CD4-positive, alpha-beta T cell (primary cell): ENCODE measurements around the gene LMAN2. TPM values are rescaled to one million over a fixed set of nuclear protein-coding genes. Genes with fewer than 3 reads are reported as not detected.

Source experiments
- ATAC-seq: fragments of 200-7000 bp; cut with Tn5 transposase; one replicate; pipeline ENCODE4 v1.10.0; 2022; ENCODE audit warnings: mild to moderate bottlenecking; ENCODE audit not compliant: poor library complexity
- CTCF ChIA-PET: fragments of 350-600 bp; sonication (Branson Sonifier 250); formaldehyde crosslinking; loops from one replicate; lab custom pipeline; 2021; ENCODE audit warnings: antibody characterized with exemption, inconsistent platforms; lab: Charles Lee
- POLR2A ChIA-PET: fragments of 350-600 bp; sonication (Branson Sonifier 250); formaldehyde crosslinking; loops from one replicate; lab custom pipeline; 2021; ENCODE audit warnings: antibody characterized with exemption, inconsistent platforms; lab: Charles Lee
- DNase-seq, 14 experiments: peaks; one replicate each; pipeline ENCODE4 v3.0.0-alpha.2; 2013 to 2020; ENCODE audit warnings: mixed read lengths in 2 of 14
- H3K27ac ChIP-seq, 2 donors: one replicate each; pipeline versions ENCODE4 v1.5.1 to v1.7.0; 2013; ENCODE audit warnings: low read length in 2 of 2, low read depth in 1 of 2, mild to moderate bottlenecking in 1 of 2
- H3K27me3 ChIP-seq, 2 experiments: 1 replicate in 1 of 2; 2 replicates in 1 of 2; pipeline versions ENCODE4 v1.6.1 to v1.7.0; 2013; ENCODE audit warnings: low read length in 2 of 2, control low read depth in 1 of 2, mild to moderate bottlenecking in 1 of 2, moderate library complexity in 1 of 2; ENCODE audit not compliant: insufficient read depth in 2 of 2, control insufficient read depth in 1 of 2
- H3K36me3 ChIP-seq: one replicate; pipeline ENCODE4 v1.6.1; 2013; ENCODE audit warnings: low read length, control low read depth; ENCODE audit not compliant: insufficient read depth
- H3K4me1 ChIP-seq: one replicate; pipeline ENCODE4 v1.6.1; 2013; ENCODE audit warnings: low read length, control low read depth; ENCODE audit not compliant: insufficient read depth
- H3K4me3 ChIP-seq: one replicate; pipeline ENCODE4 v1.5.1; 2013; ENCODE audit warnings: mild to moderate bottlenecking, low read length, moderate library complexity
- H3K9me3 ChIP-seq, 2 experiments: 1 replicate in 1 of 2; 2 replicates in 1 of 2; pipeline versions ENCODE4 v1.6.1 to v1.7.0; 2013; ENCODE audit warnings: low read length in 2 of 2, mild to moderate bottlenecking in 2 of 2, control low read depth in 1 of 2, moderate library complexity in 1 of 2; ENCODE audit not compliant: control insufficient read depth in 1 of 2, insufficient read depth in 1 of 2
- H3K27ac Mint-ChIP-seq: one replicate; pipeline ENCODE4 v1.8.0; 2020; ENCODE audit warnings: mixed read lengths
- H3K27me3 Mint-ChIP-seq: one replicate; pipeline ENCODE4 v1.8.0; 2021; ENCODE audit warnings: mixed read lengths
- H3K36me3 Mint-ChIP-seq: one replicate; pipeline ENCODE4 v1.8.0; 2021; ENCODE audit warnings: low read depth, mixed read lengths
- H3K4me1 Mint-ChIP-seq: one replicate; pipeline ENCODE4 v1.8.0; 2021; ENCODE audit warnings: low read depth, mixed read lengths
- H3K4me3 Mint-ChIP-seq: one replicate; pipeline ENCODE4 v1.8.0; 2020; ENCODE audit warnings: mild to moderate bottlenecking, mixed read lengths
- H3K9me3 Mint-ChIP-seq: one replicate; pipeline ENCODE4 v1.8.0; 2020; ENCODE audit warnings: mixed read lengths
- intact Hi-C, 2 experiments: fragments of 100-400 bp; cut with DNase I in 1 of 2; cut with micrococcal nuclease in 1 of 2; formaldehyde crosslinking; loops; one replicate each; pipeline versions ENCODE4 v1.15.1 to v1.9.0; 2023 to 2025; cut with DNase I, micrococcal nuclease
- total RNA-seq, 174 experiments: library from RNA in 2 of 174; stranded (reverse) in 2 of 174; gene quantifications; one replicate each; pipeline ENCODE4 v1.2.3 and lab custom pipeline; 2021 to 2026
- TF ChIP-seq, protein P1 (sequence below): fragments of 200-600 bp; IDR thresholded peaks from one replicate; pipeline ENCODE4 v1.8.0; 2022; ENCODE audit warnings: antibody characterized with exemption, mild to moderate bottlenecking

Gene LMAN2
- total RNA-seq, 2 experiments from 2014 or later, result 54.5 to 55.6 TPM

DNA sequence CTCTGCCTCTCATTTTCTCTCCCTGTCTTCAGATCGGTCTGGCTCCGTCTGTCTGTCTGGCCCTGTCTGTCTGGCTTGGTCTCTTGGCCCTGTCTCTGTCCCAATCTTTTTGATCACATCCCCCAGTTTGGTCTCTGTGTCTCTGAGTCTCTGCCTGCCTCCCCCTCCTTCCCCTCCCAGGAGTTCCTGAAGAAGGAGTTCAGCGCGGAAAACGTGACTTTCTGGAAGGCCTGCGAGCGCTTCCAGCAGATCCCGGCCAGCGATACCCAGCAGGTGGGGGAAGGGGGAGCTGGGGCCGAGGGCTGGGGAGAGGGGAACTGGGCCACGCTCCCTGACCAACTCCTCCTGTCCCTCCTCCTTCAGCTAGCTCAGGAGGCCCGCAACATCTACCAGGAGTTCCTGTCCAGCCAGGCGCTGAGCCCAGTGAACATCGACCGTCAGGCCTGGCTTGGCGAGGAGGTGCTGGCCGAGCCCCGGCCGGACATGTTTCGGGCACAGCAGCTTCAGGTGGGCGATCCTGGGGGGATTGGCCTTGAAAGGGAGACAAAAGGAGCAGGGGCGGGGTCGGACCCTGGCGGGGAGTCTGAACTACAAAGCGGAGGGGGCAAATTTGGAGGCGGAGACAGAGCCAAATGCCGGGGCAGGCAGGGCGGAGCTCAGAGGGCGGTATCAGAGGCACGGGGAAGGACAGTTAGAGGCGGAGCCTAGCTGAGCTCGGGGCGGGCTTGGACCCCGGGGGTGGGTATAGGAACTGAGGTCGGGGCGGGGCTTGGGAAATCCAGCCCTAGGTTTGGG, 15.3 kb upstream of the LMAN2 start:
- peak in 1 of 14 experiments; percentile 44 for DNase-seq
- Histone ChIP-seq H3K27me3 (no peaks in the 10 kb centered on the region), H3K9me3 (no peaks in the 10 kb centered on the region), H3K27ac (no peak overlapping the region), H3K4me1 (peaks cover 82% of the 10 kb centered on the region), H3K36me3 (peaks cover 68% of the 10 kb centered on the region), H3K4me3 (no peak overlapping the region)
- TF ChIP-seq, protein P1, sequence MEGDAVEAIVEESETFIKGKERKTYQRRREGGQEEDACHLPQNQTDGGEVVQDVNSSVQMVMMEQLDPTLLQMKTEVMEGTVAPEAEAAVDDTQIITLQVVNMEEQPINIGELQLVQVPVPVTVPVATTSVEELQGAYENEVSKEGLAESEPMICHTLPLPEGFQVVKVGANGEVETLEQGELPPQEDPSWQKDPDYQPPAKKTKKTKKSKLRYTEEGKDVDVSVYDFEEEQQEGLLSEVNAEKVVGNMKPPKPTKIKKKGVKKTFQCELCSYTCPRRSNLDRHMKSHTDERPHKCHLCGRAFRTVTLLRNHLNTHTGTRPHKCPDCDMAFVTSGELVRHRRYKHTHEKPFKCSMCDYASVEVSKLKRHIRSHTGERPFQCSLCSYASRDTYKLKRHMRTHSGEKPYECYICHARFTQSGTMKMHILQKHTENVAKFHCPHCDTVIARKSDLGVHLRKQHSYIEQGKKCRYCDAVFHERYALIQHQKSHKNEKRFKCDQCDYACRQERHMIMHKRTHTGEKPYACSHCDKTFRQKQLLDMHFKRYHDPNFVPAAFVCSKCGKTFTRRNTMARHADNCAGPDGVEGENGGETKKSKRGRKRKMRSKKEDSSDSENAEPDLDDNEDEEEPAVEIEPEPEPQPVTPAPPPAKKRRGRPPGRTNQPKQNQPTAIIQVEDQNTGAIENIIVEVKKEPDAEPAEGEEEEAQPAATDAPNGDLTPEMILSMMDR, result no peak
- no peak for ATAC-seq
- Mint-ChIP-seq H3K4me3 (no peak overlapping the region), H3K27me3 (no peaks in the 10 kb centered on the region), H3K36me3 (peaks cover 71% of the 10 kb centered on the region), H3K4me1 (peaks cover 59% of the 10 kb centered on the region), H3K27ac (no peak overlapping the region), H3K9me3 (no peaks in the 10 kb centered on the region)
- intact Hi-C loops, result no loop called here
- POLR2A ChIA-PET, result interaction anchor here (0.7 to 0.9 kb wide), 2 partner anchors 8 to 59 kb away, joined by 3 read pairs; no protein-coding TSS in a partner anchor
- CTCF ChIA-PET, result no interaction called here

DNA sequence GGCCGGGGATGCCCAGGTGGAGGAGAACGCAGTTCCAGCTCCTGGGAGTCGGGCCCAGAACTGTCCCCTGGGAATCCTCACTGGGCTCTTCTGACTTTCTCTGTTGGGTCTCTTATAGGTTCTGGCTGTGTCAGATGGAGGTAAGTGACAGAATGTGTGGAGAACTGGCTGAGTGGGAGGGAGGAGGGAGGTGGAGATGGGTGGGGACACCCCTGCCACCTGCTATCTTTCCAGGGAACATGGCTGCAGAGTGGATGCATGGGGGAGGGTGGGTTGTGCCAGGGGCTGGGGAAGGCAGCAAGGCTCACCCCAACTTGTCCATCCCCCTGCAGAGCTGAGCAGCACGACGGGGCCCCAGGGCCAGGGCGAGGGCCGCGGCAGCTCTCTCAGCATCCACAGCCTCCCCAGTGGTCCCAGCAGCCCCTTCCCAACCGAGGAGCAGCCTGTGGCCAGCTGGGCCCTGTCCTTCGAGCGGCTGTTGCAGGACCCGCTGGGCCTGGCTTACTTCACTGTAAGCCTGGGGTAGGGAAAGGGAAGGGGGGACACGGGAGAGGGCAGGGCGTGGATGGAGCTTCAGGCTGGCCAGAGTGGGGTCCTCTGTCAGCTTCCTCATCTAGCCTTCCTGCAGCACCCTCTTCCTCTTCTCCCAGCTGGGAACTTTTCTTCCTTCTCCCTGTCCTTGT, 14.5 kb upstream of the LMAN2 start:
- ChIA-PET CTCF (no interaction called here), POLR2A (interaction anchor here (0.7 kb wide), 1 partner anchor 8 kb away, joined by 3 read pairs; no protein-coding TSS in a partner anchor)
- intact Hi-C loops, result no loop called here
- ATAC-seq (no peak), DNase-seq (peak in 1 of 14 experiments; percentile 19)
- peaks cover 68% of the 10 kb centered on the region for H3K36me3 Mint-ChIP-seq
- Histone ChIP-seq H3K27me3 (no peaks in the 10 kb centered on the region), H3K4me1 (peaks cover 82% of the 10 kb centered on the region), H3K27ac (peak overlapping the region in 1 of 2 donors; percentile 15), H3K4me3 (no peak overlapping the region), H3K9me3 (no peaks in the 10 kb centered on the region), H3K36me3 (peaks cover 68% of the 10 kb centered on the region)
- H3K4me1 Mint-ChIP-seq, result peaks cover 61% of the 10 kb centered on the region
- no peak overlapping the region for H3K4me3 Mint-ChIP-seq
- no peaks in the 10 kb centered on the region for H3K27me3 Mint-ChIP-seq
- TF ChIP-seq, protein P1, result no peak
- no peak overlapping the region for H3K27ac Mint-ChIP-seq
- no peaks in the 10 kb centered on the region for H3K9me3 Mint-ChIP-seq

DNA sequence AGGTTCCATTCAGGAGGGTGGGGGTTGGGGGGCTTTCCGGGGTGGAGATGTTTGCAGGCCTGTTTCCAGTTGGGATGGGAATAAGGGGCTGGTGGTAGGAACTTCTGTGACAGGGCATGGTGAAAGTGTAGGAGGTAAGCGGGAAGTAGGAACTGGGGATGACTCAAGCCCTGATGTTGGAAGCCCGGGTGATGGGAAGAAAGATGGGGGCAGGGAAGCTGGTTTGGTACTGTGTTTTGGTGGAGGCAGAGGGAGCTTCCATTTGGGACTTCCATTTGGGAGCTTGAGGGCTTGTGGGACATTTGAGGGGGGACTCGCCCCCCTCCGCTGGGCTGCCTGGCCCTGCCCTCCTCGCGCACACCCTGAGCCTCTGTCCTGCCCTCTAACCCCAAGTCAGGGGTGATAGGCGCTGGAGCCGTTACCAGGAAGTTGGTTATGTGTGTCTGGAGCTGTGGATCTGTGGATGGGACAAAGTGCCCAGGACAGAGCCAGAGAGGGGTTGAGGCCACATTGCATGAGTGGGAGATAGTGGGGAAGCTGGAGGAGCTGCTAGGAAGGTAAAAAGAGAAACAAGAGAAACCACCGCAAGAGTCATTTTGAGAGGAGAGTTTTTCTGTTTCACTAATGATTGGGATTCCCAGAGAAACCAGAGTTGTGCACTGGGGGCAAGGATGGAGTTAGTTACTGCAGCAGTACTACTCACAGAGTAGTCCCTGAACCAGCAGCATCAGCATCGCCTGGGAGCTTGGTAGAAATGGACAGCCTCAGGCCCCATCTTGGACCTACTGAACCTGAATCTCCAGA, 12.9 kb upstream of the LMAN2 start:
- Mint-ChIP-seq H3K4me1 (peaks cover 67% of the 10 kb centered on the region), H3K27me3 (no peaks in the 10 kb centered on the region), H3K36me3 (peaks cover 65% of the 10 kb centered on the region), H3K27ac (peak overlapping the region; percentile 76), H3K4me3 (peak overlapping the region; percentile 65), H3K9me3 (no peaks in the 10 kb centered on the region)
- DNase-seq (peak in 1 of 14 experiments; percentile 16), ATAC-seq (no peak)
- H3K27me3 ChIP-seq, result no peaks in the 10 kb centered on the region
- H3K4me3 ChIP-seq, result no peak overlapping the region
- peaks cover 82% of the 10 kb centered on the region for H3K4me1 ChIP-seq
- intact Hi-C loops, result loop anchor here in 1 of 2 experiments (5.0 kb wide), 1 partner anchor 52 kb away; the partner anchor contains the start of gene MXD3
- peaks cover 66% of the 10 kb centered on the region for H3K36me3 ChIP-seq
- no peaks in the 10 kb centered on the region for H3K9me3 ChIP-seq
- TF ChIP-seq, protein P1, result no peak
- H3K27ac ChIP-seq, result peak overlapping the region; percentile 22 to 29
- ChIA-PET POLR2A (interaction anchor here (1.0 to 1.3 kb wide), 5 partner anchors 8 to 84 kb away, joined by 3 to 5 read pairs (median 4); partner anchors contain the start of genes LMAN2 and SLC34A1), CTCF (interaction anchor here (1.6 kb wide), 1 partner anchor 26 kb away, joined by 3 read pairs; no protein-coding TSS in a partner anchor)
